ENCODE results near the gene LHX8.
"Not testable (repeated sequence)": the region's sequence is repeated elsewhere in the genome, so short reads cannot be mapped to it uniquely, and the experiment has no call there.

LHX8 gene

DNA sequence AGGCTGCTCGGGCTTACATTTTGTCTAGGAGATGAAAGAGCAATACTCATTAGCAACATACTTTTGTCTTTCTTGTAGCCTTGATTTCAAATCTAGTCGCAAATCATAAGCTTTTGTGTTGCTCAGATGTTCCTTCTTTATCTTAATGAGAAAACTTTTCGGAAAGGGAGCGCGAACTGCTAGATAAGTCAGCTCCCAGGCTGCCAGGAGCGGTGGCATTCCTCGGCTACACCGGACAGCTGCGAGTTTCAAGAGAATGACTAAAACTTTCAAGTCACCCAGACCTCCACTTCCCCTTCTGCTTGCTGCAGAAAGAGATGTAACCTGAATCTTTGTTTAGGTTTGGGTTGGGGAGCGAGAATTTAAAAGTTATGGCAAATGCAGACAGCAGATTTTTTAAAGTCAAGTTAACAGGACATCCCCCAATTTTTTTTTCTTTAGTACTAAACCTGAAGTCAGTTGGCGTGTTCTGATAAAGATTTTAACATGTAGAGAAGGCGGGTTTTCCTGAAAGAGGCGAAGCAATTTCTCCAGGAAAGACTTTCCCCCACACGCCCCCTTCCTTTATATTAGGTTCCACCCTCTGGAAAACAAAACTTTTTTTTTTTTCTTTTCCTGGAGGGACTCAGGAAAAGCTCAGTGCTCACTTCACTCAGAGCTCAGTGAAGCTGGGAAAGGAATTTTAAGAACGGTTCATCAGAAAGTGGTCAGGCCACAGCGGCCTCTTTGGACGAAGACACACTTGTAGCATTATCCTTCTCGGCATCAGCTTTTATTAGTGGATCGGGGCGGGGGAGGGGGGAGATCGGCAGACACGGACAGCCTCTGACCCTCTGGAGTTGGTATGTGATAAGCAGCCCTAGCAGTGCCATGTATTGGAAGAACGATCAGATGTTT lies at the start of gene LHX8:
TSS of gene LHX8 (plus strand) at position 639 of the 897 bp plus-strand sequence. CDS start 2,227 bp downstream, outside the sequence.
- no peak for DNase-seq

DNA sequence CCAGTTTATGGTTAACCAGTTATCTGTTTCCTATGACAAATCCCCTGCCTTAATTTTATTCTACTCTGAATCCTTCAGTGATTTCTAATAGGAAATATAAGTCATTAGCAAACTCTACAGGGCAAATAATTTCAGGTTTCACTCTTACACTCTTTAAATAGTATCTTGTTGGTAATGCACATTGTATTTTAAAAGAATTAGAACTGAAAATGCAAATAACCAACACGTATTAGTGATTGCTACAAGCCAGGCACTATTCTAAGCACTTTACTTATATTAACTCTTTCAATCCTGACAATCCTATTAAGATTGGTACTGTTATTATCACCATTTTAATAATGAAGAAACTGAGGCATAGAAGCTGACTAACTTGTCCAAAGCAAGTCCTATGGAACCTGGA lies 48.3 kb upstream of the LHX8 start:
- no peak for DNase-seq

- DNase-seq, result no peak
Observed at GRCh38 chr1:75087278-75087677, 46.9 kb upstream of the LHX8 start.

DNA sequence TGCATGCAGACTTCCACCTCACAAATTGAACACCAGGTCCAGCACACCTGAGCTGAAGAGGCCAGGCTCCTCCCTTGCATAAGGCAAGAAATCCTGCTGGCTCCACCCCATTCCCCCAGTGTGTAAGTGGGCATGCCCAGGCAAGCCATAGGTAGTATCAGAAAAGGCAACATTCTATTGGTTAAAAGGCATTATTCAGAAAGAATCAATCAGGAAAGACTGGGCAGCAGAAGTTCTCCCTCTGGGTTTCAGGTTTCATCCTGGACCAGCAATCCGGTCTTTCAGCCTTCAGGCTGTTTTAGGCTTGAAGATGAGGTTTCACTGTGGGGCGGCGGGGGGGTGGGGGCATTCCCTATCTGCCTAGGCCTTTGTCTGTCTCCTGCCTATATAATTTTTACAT lies 42.0 kb upstream of the LHX8 start:
- DNase-seq, result no peak

GRCh38 chr1:75097654-75098053 lies 36.5 kb upstream of the LHX8 start:
- DNase-seq, result no peak

GRCh38 chr1:75099581-75099980 lies 34.6 kb upstream of the LHX8 start:
- DNase-seq, result no peak

DNA sequence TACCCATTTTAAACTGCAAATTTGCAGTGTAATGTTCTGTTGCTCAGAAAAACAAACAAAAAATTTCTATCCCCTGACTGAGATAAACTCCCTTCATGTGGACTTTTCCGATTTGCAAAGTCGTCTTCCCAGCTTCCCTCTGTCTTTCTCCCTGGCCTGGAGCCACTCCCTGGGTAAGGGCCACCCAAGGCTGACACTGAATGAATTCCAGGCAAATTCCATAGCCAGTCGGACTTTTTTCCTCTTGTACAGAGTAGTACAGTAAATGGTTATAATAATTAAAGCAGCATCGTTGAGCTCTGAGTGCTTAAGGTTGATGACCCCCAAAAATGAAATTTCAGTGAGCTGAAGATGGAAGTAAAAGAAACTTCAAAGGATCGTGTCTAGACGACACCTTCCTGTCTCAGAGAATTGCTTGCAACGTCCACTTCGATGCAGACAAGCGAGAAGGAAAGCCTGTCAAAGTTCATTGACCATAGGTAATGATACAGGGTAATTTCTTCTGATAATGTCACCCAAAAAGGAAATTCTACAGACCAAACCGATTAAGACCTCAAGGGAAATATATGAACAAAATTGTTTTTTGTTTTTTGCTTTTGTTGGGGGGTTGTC lies 33.6 kb upstream of the LHX8 start:
- no peak for DNase-seq

DNA sequence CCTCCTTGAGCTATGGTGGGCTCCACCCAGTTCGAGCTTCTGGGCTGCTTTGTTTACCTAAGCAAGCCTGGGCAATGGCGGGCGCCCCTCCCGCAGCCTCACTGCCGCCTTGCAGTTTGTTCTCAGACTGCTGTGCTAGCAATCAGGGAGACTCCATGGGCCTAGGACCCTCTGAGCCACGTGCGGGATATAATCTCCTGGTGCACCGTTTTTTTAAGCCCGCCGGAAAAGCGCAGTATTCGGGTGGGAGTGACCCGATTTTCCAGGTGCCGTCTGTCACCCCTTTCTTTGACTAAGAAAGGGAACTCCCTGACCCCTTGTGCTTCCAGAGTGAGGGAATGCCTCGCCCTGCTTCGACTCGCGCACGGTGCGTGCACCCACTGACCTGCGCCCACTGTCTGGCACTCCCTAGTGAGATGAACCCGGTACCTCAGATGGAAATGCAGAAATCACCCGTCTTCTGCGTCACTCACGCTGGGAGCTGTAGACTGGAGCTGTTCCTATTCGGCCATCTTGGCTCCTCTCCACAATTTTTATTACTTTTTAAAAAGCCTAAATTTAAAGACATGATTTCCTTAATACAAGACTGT lies 21.7 kb upstream of the LHX8 start:
- DNase-seq, result not testable (repeated sequence)

- DNase-seq, result no peak
Observed at GRCh38 chr1:75115654-75116053, 18.5 kb upstream of the LHX8 start.

GRCh38 chr1:75123756-75124155 lies 10.4 kb upstream of the LHX8 start:
- DNase-seq, result no peak

GRCh38 chr1:75124510-75124909 lies 9.7 kb upstream of the LHX8 start:
- no peak for DNase-seq

GRCh38 chr1:75125161-75125726 lies 8.9 kb upstream of the LHX8 start:
- DNase-seq, result no peak

- DNase-seq, result no peak
Observed at GRCh38 chr1:75126611-75127101, 7.5 kb upstream of the LHX8 start.

- no peak for DNase-seq
Observed at GRCh38 chr1:75127916-75128717, 6.1 kb upstream of the LHX8 start.

- no peak for DNase-seq
Observed at GRCh38 chr1:75129660-75129982, 4.6 kb upstream of the LHX8 start.

GRCh38 chr1:75129983-75130789 lies 4.0 kb upstream of the LHX8 start:
- no peak for DNase-seq

GRCh38 chr1:75130865-75131564 lies 3.2 kb upstream of the LHX8 start:
- no peak for DNase-seq

- DNase-seq, result no peak
Observed at GRCh38 chr1:75131565-75132241, 2.5 kb upstream of the LHX8 start.

DNA sequence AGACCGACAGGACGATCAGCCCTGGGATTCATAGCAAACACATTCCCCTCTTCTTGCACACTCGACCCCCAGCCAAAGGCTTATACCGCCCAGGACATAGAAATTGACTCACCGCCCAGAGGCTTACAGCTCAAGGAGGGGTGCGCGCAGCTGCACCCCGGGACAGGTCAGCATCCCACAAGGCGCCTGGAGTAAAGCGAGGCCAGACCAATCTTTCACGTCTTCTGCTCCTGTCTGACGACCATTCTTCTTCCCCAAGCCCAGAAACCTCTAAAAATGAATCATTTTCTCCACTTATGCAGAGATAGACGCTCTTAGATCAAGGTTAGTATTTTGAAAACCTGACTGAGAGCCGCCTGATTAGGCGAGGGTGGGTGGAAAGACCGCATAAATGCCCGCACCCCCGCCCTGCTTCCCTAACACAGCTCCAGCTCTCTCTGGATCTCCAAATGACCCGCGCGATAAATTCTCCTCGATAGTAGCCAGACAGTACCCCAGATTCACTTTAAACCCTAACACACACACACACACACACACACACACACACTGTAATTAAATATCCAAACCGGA lies 1.9 kb upstream of the LHX8 start:
- no peak for DNase-seq
